GM04503 (cell line): ENCODE results near the gene IGF2R.
"Not testable (repeated sequence)": the region's sequence is repeated elsewhere in the genome, so short reads cannot be mapped to it uniquely, and the experiment has no call there.

ENCODE experiments used
- DNase-seq: peaks from one replicate; pipeline ENCODE4 v3.0.0-alpha.2; 2012; ENCODE audit warnings: low read depth

IGF2R gene

DNA sequence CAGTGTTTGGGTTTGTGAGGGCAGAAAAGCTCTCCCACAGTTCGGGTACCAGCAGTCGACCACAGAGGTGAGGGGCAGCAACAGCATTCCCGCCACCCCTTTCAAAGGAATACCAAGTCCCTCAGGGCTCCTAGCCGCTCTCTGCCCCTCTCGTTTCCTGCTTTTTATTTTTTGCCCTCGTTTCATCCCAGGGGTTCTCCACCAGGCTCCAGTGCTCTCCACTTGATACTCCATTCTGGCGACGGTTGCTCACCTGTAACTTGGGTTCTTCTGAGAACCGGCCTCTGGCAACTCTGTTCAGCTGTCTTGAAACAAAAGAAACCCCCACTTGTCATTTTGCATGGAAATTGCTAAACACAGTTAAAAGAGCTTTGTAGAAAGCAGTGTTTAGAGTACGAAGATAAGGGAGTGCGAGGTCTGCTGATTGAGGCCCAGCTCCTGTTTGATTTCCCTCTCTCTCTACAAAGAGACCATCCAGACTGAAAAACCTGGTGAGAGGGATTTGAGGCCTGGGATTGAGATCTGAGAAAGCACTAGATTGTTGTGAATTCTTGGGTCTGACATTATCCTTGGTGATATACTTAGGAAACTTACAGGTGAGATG is 28.7 kb downstream of the IGF2R start:
- no peak for DNase-seq

DNA sequence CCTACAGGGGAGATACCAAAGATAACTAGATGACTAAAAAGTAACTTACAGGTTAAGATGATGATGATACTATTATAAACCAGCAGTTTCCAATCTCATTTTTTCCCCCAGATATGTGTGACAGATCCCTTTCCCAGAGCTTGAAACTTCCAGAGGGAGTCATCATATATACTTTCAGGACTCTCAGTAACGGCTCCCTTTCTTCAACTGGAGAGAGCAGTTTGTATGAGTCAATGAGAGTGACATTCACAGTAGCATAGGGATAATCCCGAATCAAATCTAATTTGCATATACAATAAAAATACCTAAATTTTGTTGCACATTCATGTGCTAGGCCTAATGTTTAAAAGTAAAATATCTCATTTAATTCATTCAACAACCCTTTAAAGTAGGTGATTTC is 29.7 kb downstream of the IGF2R start:
- no peak for DNase-seq

DNA sequence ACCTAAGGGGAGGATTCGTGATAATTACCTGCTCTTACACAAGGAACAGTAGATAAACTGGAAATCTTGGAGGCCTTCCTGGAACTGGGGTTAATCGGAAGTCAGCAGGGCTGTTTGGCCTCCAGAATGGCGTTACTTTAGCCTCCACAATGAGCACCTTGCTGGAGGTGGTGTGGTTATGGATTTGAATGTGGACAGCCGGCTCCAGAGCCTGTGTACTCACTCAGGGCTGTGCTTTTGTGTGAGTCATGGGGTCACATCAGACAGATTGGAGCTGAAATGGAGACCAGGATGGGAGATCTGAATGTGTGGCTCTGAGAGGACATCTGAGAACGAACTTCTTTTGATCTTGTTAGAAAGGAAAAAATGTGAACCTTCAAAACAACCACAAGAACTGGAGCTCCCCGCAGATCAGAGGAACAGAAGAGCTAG is 30.4 kb downstream of the IGF2R start:
- no peak for DNase-seq

DNA sequence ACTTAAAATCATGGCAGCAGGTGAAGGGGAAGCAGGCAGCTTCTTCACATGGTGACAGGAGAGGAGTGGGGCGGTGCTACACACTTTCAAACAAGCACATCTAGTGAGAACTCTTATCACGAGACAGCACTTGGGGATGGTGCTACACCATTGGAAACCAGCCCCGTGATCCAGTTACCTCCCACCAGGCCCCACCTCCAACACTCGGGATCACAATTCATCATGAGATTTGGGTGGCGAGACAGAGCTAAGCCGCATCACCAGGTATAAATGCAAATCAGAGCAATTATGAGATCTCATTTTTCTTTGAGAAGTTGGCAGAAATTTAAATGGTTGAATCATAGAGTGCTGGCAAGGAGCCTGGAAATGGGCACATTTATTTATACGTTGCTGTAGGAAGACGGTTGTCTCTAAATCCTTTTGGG is 31.4 kb downstream of the IGF2R start:
- no peak for DNase-seq

DNA sequence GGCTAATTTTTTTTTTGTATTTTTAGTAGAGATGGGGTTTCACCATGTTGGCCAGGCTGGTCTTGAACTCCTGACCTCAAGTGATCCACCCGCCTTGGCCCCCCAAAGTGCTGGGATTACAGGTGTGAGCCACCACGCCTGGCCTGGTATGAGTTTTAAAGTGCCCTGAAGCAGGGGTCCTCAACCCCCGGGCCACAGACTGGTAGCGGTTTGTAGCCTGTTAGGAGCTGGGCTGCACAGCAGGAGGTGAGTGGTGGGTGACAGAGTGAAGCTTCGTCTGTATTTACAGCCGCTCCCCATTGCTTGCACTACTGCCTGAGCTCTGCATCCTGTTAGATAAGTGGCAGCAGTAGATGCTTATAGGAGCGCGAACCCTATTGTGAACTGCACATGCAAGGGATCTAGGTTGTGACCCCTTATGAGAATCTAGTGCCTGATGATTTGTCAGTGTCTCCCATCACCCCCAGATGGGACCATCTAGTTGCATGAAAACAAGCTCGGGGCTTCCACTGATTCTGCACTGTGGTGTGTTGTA is 32.1 kb downstream of the IGF2R start:
- DNase-seq: not testable (repeated sequence)

DNA sequence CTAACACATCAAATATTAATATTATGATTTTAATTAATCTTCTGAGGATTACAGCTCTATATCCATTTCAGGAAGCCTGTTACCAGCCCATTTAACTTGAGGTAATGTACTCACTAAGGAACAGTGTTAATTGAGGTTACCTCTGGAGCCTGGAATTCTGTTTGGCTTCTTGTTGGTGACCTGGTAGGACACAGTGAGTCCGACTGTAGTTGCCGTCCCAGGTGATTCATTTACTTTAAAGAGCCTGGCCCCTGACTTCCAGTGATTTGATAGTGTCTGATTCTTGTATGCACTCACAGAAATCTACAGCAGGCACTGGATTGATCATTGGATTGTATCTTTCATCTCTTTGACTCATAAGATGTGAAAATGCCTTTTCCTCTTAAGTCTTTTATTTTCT is 34.0 kb downstream of the IGF2R start:
- DNase-seq: no peak

DNA sequence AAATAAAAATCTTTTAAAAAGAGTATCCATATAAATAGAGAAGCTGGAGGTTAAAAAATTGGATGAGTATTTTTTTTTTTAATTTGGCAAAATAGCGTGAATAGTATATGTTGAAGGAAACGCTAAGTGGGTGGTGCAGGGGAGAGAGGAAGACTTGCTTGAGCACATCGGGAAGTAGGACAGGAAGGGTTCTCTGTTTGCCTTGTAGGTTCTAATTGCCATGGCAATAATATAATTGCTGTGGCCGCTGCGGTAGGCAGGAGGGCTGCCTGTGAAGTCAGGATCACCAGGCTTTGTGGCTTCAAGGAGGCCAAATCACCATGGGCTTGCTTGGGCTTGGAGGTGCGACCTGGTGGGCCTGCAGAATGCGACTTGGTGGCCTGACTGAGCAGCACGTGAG is 35.1 kb downstream of the IGF2R start:
- no peak for DNase-seq

DNA sequence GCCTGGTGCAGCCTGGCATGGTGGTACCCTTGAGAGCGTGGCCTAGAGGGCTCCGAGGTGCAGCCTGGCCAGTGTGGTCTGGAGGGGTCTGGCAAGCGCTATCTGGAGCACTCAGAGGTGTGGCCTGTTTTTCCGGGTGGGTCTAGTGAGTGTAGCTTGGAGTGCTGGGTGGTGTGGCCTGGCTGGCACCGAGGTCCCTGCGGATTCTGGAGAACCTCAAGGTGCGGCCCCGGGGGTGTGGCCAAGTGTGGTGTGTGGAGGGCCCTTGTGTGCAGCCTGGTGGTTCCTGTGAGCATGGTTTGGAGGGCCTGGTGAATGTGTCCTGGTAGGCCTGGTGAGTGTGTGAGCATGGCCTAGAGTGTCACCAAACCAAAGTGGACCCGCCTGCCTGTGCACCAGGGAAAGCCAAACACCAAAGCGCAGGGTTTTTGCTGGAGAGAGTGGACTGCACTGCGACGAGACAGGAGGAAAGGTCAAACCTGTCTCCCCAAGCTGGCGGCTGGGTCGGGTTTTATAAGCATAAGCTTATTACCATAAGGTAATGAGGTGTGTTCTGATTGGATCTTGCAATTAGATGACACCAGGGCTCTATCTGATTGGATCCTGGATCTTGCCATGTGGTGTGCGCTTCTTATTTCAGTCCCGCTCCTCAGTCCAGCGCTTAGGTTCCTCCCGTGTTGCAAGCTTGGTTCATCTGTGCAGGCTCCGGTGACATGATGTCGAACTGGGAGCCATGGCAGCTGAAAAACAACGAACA is 35.7 kb downstream of the IGF2R start:
- no peak for DNase-seq

DNA sequence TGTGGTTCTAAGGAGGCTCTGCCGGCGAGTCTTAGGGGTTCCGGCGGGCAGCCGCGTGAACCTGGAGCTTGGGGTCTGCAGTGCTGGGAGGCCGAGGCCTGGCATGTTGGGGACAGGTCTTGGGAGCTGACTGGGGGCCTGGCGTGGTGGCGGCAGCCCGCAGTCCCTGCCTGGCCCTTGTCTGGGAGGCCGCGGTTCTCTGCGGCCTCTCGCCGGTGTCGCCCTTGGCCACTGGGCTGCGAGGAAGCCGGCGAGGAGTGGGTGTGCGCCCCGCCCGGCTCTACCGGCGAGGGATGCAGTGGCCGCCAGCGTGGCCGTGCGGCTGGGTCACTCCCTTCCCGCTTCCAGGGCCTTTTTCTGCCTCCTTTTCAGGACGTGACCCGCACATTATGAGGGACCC is 36.3 kb downstream of the IGF2R start:
- DNase-seq: no peak

DNA sequence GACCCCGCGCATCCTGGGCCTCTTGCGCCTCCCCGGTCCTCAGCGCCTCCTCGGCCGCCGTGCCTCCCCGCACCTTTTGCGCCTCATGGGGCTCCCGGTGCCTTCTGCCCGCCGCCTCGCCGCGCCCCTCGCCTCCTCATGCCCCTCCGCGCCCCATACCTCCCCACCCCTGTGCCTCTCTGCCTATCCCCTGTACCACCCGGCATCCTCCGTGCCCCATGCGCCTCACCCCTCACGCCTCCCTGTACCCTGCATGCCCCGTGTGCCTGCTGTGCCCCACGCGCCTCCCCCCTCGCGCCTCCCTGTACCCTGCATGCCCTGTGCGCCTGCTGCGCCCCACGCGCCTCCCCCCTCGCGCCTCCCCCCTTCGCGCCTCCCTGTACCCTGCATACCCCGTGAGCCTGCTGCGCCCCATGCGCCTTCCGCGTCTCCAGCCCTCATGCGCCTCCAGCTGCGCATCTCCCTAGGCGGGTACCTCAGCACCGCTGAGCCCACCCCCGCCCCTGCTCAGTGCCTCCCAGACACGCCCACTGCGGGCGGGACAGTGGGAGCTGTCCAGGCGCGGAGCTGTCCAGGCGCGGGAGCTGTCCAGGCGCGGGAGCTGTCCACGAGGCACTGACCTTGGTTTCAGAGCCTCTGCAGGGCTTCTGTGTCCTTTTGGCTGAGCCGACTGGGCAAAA is 37.1 kb downstream of the IGF2R start:
- DNase-seq: no peak

DNA sequence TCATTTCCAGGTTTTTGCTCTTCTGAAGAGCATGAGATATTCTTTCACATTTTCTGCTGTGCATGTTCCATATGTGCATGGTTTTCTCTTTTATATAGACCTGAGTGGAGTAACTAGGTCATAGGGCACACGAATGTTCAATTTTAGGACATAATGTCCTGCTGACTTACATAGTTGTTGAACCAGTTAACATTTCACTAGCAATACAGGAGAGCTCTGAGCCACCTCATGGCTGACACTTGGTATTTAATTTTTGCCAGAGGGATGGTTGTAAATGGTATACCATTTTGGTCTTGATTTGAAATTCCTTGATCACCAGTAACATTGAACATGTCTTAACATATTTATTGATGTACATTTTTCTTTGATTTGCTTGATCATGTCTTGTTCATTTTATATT is 38.3 kb downstream of the IGF2R start:
- no peak for DNase-seq

DNA sequence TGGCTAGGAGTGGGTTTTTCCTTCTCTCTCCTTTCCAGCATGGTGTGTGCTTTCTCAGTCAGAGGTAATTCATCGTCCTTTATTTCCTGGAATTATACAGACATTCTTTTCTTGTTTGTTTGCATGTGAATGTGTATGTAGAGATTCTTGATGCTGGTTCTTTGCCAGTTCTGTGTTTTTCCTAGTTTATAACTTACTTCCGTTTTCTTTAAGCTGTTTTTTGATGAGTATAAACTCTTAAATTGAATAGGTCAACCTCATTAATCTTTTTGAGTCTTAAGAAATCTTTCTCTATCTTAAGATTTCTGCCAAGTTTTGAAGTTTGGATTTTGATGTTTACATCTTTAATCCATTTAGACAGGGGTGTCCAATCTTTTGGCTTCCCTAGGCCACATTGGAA is 38.7 kb downstream of the IGF2R start:
- DNase-seq: no peak

DNA sequence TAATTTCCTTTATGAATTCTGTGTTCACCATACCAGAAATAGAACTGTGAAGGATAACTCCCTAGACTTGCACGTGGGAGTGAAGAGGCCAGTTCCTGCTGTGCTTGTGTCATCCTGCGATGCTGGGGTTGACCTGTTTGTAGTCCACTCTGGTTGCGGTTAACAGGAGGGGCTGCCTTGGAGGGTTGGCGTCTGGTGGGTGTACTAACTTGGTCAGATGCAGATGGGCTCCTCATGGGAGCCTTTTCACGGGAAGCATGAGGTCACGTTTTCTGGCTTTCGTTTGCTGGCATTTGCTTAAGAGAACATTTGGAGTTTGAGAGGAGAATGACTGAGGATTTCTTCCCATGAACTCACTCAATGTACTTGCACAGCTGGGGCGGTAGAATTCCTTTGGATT is 41.2 kb downstream of the IGF2R start:
- DNase-seq: peak; percentile 36

DNA sequence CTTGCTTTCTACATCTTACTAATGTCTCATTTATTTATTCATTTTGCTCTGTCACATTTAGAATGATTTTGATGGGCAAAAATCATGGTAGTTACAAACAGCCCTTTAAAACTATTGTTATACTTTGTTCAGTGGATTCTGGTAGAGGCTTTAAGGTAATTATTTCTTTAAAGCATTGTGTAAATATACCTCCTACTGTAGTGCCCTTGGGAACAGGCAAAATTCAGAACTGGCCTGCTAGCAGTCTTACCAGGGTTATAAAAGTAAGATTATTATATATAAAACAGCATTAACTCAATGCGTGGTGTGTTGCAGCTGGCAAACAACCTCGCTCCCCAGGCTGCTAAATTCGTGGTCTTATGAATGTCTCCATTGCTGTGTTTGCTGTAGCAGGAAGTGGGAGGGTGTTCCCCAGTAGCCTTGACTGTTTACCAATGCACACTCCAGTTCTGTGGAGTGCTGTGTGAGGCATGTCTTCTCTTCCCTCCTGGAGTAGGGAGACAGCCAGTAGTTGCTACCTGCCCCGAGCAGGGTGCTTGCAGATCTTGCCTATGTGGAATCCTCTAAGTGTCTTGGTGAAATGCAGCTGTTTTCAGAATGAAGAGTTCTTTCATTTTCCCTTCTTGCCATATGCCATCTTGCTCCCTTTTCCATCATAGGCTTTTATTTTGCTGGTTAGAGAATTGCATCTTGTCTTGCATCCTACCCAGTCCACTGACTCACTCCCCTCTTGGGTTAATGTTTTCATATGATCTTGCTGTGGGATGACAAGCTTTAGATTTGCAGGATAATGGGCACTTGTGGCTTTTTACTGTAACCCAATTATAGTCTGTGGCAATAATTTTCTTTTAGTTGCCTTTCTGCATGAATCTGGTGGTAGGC is 45.3 kb downstream of the IGF2R start:
- DNase-seq: no peak

DNA sequence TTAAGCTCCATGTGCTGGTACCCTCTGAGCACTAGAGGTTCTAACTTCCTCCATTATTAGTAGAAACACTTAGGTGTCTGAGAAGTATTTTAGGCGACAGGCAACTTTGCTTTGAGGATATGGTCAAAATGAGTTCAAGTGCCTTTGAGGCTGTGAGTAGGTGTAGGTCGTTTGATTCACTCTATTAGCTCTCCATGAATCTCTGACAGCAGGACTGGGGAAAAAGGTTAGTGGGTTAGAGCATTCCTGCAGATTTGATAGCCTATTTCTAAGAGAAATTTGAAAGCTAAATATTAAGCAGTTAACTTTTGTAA is 45.9 kb downstream of the IGF2R start:
- DNase-seq: no peak

DNA sequence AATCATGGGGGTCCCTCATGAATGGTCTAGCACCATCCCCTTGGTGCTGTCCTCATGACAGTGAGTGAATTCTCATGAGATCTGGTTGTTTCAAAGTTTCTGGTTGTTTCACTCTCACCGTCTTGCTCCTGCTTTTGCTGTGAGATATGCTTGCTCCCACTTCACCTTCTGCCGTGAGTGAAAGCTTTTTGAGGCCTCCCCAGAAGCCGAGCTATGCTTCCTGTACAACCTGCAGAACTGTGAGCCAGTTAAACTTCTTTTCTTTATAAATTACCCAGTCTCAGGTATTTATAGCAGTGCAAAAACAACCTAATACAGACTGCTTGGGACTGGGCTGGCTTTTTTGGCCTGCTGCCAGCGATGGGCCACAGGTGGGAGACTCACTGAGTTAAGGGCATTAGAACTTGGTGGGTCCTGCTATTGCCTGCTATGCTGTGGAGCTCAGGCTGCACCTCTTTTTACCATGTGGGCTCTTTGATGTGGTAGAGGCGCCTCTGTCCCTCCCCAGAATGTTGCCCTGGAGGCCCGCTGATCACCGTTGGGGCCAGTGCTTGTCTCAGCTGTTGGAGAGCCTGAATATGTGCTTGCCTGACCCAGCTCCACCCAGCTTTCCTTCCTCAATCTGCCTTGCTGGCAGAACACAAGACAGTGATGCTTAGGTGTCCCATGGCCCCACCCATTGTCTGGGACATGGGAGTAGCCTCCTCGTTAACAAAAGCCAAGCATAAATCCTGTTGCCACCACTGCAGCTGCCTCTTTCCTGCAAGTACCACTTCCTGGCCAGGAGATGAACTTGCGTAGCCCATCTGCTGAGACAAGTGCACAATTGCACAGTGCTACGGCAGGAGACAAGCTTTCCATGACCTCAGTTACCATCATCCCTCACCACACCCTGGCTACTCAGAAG is 47.1 kb downstream of the IGF2R start:
- no peak for DNase-seq

DNA sequence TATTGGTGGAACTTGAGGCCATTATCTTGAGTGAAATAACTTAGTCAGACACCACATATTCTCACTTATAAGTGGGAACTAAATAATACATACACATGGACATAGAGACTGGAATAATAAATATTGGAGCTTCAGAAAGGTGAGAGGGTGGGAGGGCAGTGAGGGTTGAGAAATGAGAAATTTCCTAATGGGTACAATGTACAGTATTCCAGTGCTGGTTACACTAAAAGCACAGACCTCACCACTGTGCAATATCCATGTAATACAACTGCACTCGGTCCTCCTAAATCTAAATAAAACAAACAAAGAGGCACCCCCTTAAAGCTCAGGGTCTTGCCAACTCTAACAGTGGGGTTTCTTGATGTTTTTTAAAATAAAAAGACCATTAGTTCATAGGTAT is 53.2 kb downstream of the IGF2R start:
- no peak for DNase-seq

DNA sequence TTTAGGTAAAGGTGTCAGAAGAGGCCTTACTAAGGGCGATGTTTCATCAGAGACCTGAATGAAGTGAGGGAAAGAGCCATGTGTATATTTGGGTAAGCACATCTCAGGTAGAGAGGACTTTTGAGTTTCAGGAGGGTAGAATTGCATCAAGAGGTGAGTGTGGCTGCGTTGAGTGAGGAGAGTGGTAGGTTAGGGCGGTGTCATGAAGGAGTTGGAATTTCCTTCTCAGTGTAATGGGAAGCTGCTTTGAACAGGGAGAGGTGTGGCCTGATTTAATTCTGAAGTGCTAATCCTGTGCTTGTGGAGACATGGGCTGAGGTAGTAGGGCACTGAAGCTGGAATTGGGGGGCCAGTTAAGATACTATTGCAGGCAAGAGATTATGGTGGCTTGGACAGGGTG is 53.9 kb downstream of the IGF2R start:
- DNase-seq: no peak

DNA sequence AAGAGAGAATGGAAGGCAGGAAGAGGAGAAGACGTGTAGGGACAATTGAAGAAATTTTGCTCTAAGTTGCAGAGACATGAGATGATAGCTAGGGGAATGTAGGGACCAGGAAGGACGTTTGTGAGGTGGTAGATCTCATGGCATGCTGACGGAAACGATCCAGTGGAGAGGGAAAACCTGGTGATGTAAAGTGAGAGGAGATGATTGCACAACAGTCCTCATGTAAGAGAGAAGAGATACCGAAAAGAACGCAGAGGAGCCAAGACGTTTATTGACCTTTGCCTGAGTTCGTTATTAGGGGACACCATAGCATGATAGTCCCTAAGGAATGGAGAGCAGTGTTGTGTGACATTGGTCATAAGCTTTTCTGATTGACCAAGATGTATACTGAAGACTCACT is 55.3 kb downstream of the IGF2R start:
- no peak for DNase-seq

DNA sequence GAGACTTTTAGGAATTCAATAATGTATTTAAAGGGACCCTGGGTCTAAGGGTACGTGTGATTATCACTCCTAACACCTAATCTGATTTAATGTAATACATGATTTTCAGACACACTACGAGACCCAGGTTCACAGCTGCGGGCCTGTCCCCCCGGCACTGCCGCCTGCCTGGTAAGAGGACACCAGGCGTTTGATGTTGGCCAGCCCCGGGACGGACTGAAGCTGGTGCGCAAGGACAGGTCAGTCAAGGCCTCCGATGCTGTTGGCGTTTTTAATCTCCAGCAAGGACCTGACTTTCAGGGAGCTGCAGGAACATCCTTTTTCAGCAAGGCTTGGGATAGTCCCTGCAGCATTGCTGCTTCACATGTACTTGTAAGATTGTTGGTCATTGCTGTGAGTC is 58.2 kb downstream of the IGF2R start:
- DNase-seq: no peak

DNA sequence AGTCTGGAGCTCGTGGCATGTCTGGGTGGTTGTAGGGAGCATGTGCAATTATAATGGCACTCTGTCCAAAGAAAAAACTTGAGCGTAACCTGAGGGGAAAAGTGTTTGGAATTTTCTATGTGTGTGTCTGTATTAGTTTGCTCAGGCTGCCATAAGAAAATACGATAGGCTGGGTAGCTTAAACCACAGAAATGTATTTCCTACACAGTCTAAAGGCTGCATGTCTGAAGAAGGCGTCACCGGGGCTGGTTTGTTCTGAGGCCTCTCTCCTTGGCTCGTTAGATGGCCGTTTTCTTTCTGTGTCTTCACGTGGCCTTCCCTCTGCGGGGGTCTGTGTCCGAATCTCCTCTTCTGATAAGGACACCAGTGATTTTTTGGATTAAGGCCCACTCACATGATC is 59.0 kb downstream of the IGF2R start:
- no peak for DNase-seq
